K562 (cell line): ENCODE results near the gene SERPINA6. TPM values are rescaled to one million over a fixed set of nuclear protein-coding genes. Genes with fewer than 3 reads are reported as not detected.

ENCODE experiments used
- ATAC-seq: fragments of 200-7000 bp; cut with Tn5 transposase; 3 replicates; pipeline ENCODE4 v1.9.1; 2020; ENCODE audit warnings: moderate library complexity
- BruUV-seq: library from RNA; stranded (reverse); fragments of 400-500 nt; replicated peaks from 2 replicates; lab custom pipeline; 2021; lab: Mats Ljungman, UMichigan
- CTCF ChIA-PET: fragments of 300-600 bp; formaldehyde crosslinking; extraction: SDS; loops from one replicate; lab custom pipeline; 2021; ENCODE audit warnings: low intra/inter-chr PET ratio; lab: Yijun Ruan, JAX
- POLR2A ChIA-PET: fragments of 300-600, 350-650 bp; sonication (Branson Sonifier 250); formaldehyde crosslinking; extraction: SDS; loops from one replicate; lab custom pipeline; 2021; ENCODE audit warnings: antibody characterized with exemption, inconsistent platforms; lab: Yijun Ruan, JAX
- DNase-seq, 4 experiments: peaks; one replicate each; pipeline versions ENCODE4 v3.0.0 to v3.0.0-alpha.2; 2011 to 2018; ENCODE audit warnings: low spot score in 3 of 4, mixed read lengths in 3 of 4; ENCODE audit errors: extremely low read depth in 1 of 4
- FAIRE-seq: peaks from 2 replicates; lab custom pipeline; 2011; peaks lifted over from hg19 to GRCh38; lab: Jason Lieb, UNC
- H2AFZ ChIP-seq: 2 replicates; pipeline ENCODE4 v1.6.0; 2011; ENCODE audit warnings: low read depth, low read length, control low read depth, inconsistent platforms
- H3K27ac ChIP-seq: fragments of 200-600 bp; 3 replicates; pipeline ENCODE4 v1.8.0; 2011; ENCODE audit warnings: low read depth, mild to moderate bottlenecking, control low read depth, inconsistent platforms, low read length, moderate library complexity, mixed read lengths; ENCODE audit errors: extremely low read depth
- H3K27me3 ChIP-seq, 2 experiments: fragments of 300-600 bp in 1 of 2; 2 replicates in 1 of 2; 3 replicates in 1 of 2; pipeline versions ENCODE4 v1.6.0 to v1.8.0; 2011; ENCODE audit warnings: inconsistent platforms in 2 of 2, low read length in 2 of 2, mild to moderate bottlenecking in 1 of 2, mixed read lengths in 1 of 2, moderate library complexity in 1 of 2; ENCODE audit not compliant: control insufficient read depth in 2 of 2, insufficient read depth in 2 of 2
- H3K36me3 ChIP-seq: fragments of 300-600 bp; 3 replicates; pipeline ENCODE4 v1.8.0; 2011; ENCODE audit warnings: mild to moderate bottlenecking, low read length, inconsistent platforms; ENCODE audit not compliant: control insufficient read depth, insufficient read depth
- H3K4me1 ChIP-seq, 2 experiments: fragments of 200-600 bp in 1 of 2; replicated peaks in 1 of 2; 2 replicates in 1 of 2; 3 replicates in 1 of 2; pipeline versions ENCODE4 v1.5.1 to v1.8.0; 2011; ENCODE audit warnings: inconsistent platforms in 2 of 2, low read length in 2 of 2, mild to moderate bottlenecking in 1 of 2, mixed read lengths in 1 of 2, moderate library complexity in 1 of 2; ENCODE audit not compliant: control insufficient read depth in 2 of 2, insufficient read depth in 2 of 2
- H3K4me2 ChIP-seq: 2 replicates; pipeline ENCODE4 v1.6.1; 2011; ENCODE audit warnings: low read length, control low read depth, inconsistent platforms, mixed read lengths; ENCODE audit not compliant: insufficient read depth
- H3K4me3 ChIP-seq: fragments of 200-600 bp; sonication (generic), shearing (Covaris generic); 2 replicates; pipeline ENCODE4 v1.5.1; 2016; ENCODE audit warnings: control low read depth, inconsistent platforms
- H3K79me2 ChIP-seq: fragments of 200-600 bp; 3 replicates; pipeline ENCODE4 v1.8.0; 2011; ENCODE audit warnings: low read length, inconsistent platforms; ENCODE audit not compliant: control insufficient read depth, insufficient read depth
- H3K9ac ChIP-seq, 2 experiments: 2 replicates each; pipeline versions ENCODE4 v1.6.0 to v1.6.1; 2011; ENCODE audit warnings: low read depth in 2 of 2, low read length in 2 of 2, control low read depth in 1 of 2, inconsistent platforms in 1 of 2, mild to moderate bottlenecking in 1 of 2, mixed read lengths in 1 of 2; ENCODE audit not compliant: insufficient read depth in 1 of 2
- H3K9me1 ChIP-seq: one replicate; pipeline ENCODE4 v1.6.0; 2011; ENCODE audit warnings: inconsistent platforms, mild to moderate bottlenecking, low read length, moderate library complexity; ENCODE audit not compliant: control insufficient read depth, insufficient read depth
- H3K9me3 ChIP-seq: replicated peaks from 2 replicates; pipeline ENCODE4 v1.5.1; 2011; ENCODE audit warnings: low read depth, low read length, inconsistent platforms; ENCODE audit not compliant: control insufficient read depth, insufficient read depth
- H4K20me1 ChIP-seq: replicated peaks from 2 replicates; pipeline ENCODE4 v1.6.1; 2011; ENCODE audit warnings: low read length, inconsistent platforms, mixed read lengths; ENCODE audit not compliant: control insufficient read depth, insufficient read depth
- ATF7 ChIP-seq: fragments of 450-650 bp; IDR thresholded peaks from 2 replicates; pipeline ENCODE4 v1.7.1; 2014; ENCODE audit warnings: mild to moderate bottlenecking, moderate library complexity
- CHCHD3 ChIP-seq: fragments of 250-450 bp; sonication (Bioruptor Pico); IDR thresholded peaks from 2 replicates; pipeline ENCODE4 v2.1.2; 2022; ENCODE audit warnings: mild to moderate bottlenecking
- EGR1 ChIP-seq: fragments of 450-650 bp; conservative IDR thresholded peaks from 2 replicates; pipeline ENCODE4 v1.6.1; 2017; ENCODE audit warnings: mild to moderate bottlenecking
- ETV6 ChIP-seq, 3 experiments: fragments of 150-350 bp in 1 of 3; sonication (generic) in 1 of 3; formaldehyde crosslinking in 1 of 3; IDR thresholded peaks; 2 replicates each; pipeline versions ENCODE4 v1.6.1 to v1.8.0; 2014 to 2022; ENCODE audit warnings: borderline replicate concordance in 2 of 3, low read depth in 2 of 3, antibody characterized with exemption in 1 of 3, low read length in 1 of 3, mild to moderate bottlenecking in 1 of 3, missing genetic modification reagents in 1 of 3
- MAFF ChIP-seq: IDR thresholded peaks from 2 replicates; pipeline ENCODE4 v1.6.1; 2012; ENCODE audit warnings: low read length, improper control_type of control experiment
- MAFG ChIP-seq: fragments of 450-650 bp; conservative IDR thresholded peaks from 2 replicates; pipeline ENCODE4 v1.6.1; 2016; ENCODE audit warnings: missing genetic modification characterization, missing compliant biosample characterization
- RB1 ChIP-seq: fragments of 450-650 bp; IDR thresholded peaks from 2 replicates; pipeline ENCODE4 v1.6.1; 2017; ENCODE audit warnings: low read depth, mild to moderate bottlenecking
- SFPQ ChIP-seq: fragments of 200-400 bp; formaldehyde crosslinking; IDR thresholded peaks from 2 replicates; pipeline ENCODE4 v1.6.1; 2017; ENCODE audit warnings: mild to moderate bottlenecking, low read depth, low read length, moderate library complexity
- SMARCE1 ChIP-seq: fragments of 450-650 bp; IDR thresholded peaks from 2 replicates; pipeline ENCODE4 v1.7.1; 2016; ENCODE audit warnings: mild to moderate bottlenecking
- SPI1 ChIP-seq: IDR thresholded peaks from 2 replicates; pipeline ENCODE4 v1.6.1; 2011; ENCODE audit warnings: low read depth, low read length, control low read depth, borderline replicate concordance
- TFE3 ChIP-seq: fragments of 450-650 bp; formaldehyde crosslinking; IDR thresholded peaks from 2 replicates; pipeline ENCODE4 v1.4.0; 2020; ENCODE audit warnings: mild to moderate bottlenecking, mixed read lengths
- UBTF ChIP-seq, 2 experiments: IDR thresholded peaks; 2 replicates each; pipeline ENCODE4 v1.6.1; 2012; ENCODE audit warnings: improper control_type of control experiment in 2 of 2, low read depth in 2 of 2, low read length in 2 of 2, borderline replicate concordance in 1 of 2
- ZNF263 ChIP-seq: sonication (generic); formaldehyde crosslinking; IDR thresholded peaks from 2 replicates; pipeline ENCODE4 v1.8.0; 2022; ENCODE audit warnings: mild to moderate bottlenecking, missing genetic modification reagents, borderline replicate concordance
- ZNF280B ChIP-seq: fragments of 250-450 bp; sonication (Bioruptor Pico); IDR thresholded peaks from 2 replicates; pipeline ENCODE4 v1.5.1; 2021; ENCODE audit warnings: mild to moderate bottlenecking
- ZNF77 ChIP-seq: fragments of 250-450 bp; sonication (Bioruptor Pico); IDR thresholded peaks from 2 replicates; pipeline ENCODE4 v1.5.0; 2020
- WGBS: fragments of 100-300 bp; shearing (Covaris generic); methylation state at CpG from one replicate; pipeline ENCODE4 v1.1.6; 2016; ENCODE audit warnings: low coverage, mixed read lengths; ENCODE audit not compliant: insufficient coverage; ENCODE audit errors: missing lambda C conversion rate; 5-methylcytosine and 5-hydroxymethylcytosine counted together
- in situ Hi-C: fragments of 300-500 bp; cut with MboI; formaldehyde crosslinking; loops from 4 replicates; pipeline ENCODE4 v1.15.0; 2018; ENCODE audit warnings: inconsistent platforms, mixed read lengths
- intact Hi-C: fragments of 100-400 bp; cut with micrococcal nuclease; formaldehyde crosslinking; loops from 2 replicates; pipeline ENCODE4 v1.14.2; 2022
- polyA plus RNA-seq, 8 experiments: library from polyadenylated mRNA; depleted of rRNA in 4 of 8; stranded (reverse) in 5 of 8; unstranded in 3 of 8; fragments of >200 nt; fragmentation: Nextera tagmentation in 2 of 8; fragmentation: Illumina TruSeq in 1 of 8; extraction: Ambion mirVana in 2 of 8; extraction: Trizol in 1 of 8; gene quantifications; 2 replicates each; pipeline versions ENCODE4 v1.2.1 to v1.2.3, GENCODE V29; 2011 to 2014; ENCODE audit warnings: inconsistent platforms in 1 of 8, missing spikeins in 1 of 8
- total RNA-seq, 7 experiments: library from RNA; depleted of rRNA in 6 of 7; stranded (reverse); fragments of >200 nt in 6 of 7; fragmentation: Illumina TruSeq in 2 of 7; extraction: Trizol in 2 of 7; gene quantifications; 2 replicates each; pipeline versions ENCODE4 v1.2.1 to v1.2.3, GENCODE V29; 2011 to 2021; ENCODE audit warnings: low replicate concordance in 1 of 7

SERPINA6 gene
- total and polyA plus RNA-seq, 9 of the 15 experiments (the other 6 are each of a cell fraction or from before 2014, with no cell fraction given), result not detected

- H3K4me2 ChIP-seq, result no peak overlapping the region
- no peaks in the 10 kb centered on the region for H4K20me1 ChIP-seq
- ChIA-PET POLR2A (no interaction called here), CTCF (no interaction called here)
- no peaks in the 10 kb centered on the region for H3K36me3 ChIP-seq
- H3K4me1 ChIP-seq, result no peaks in the 10 kb centered on the region
- no peak for DNase-seq
- in situ Hi-C loops, result no loop called here
- no peak overlapping the region for H3K4me3 ChIP-seq
- FAIRE-seq, result no peak
- no peaks in the 10 kb centered on the region for H3K79me2 ChIP-seq
- no peaks in the 10 kb centered on the region for H3K9me1 ChIP-seq
- H3K27me3 ChIP-seq, result no peaks in the 10 kb centered on the region
- BruUV-seq, result no TSS peak
- no peak overlapping the region for H2AFZ ChIP-seq
- 0% methylated on average over 1 of the region's 2 CpGs for WGBS
- intact Hi-C loops, result no loop called here
- no peaks in the 10 kb centered on the region for H3K9me3 ChIP-seq
- no peak overlapping the region for H3K9ac ChIP-seq
- no peak overlapping the region for H3K27ac ChIP-seq
- no peak for ATAC-seq
- TF ChIP-seq SMARCE1 (no peak), ZNF263 (no peak), MAFG (tag) (no peak), TFE3 (no peak), ZNF280B (no peak), EGR1 (no peak), ATF7 (no peak), ETV6 (IDR thresholded peaks at IDR 0.05; ENCODE audit: borderline replicate concordance in 1 of 2, low read depth in 2 of 2, low read length in 1 of 2) (no peak), ETV6 (CRISPR knock-in tag; IDR thresholded peaks at IDR 0.05; ENCODE audit: borderline replicate concordance) (no peak), MAFF (no peak), SFPQ (no peak), UBTF (IDR thresholded peaks at IDR 0.05; ENCODE audit: borderline replicate concordance in 1 of 2, low read depth in 2 of 2, low read length in 2 of 2) (no peak), RB1 (no peak), CHCHD3 (CRISPR knock-in tag) (no peak), ZNF77 (no peak), SPI1 (no peak)
Observed at GRCh38 chr14:94282991-94283723, 40.0 kb downstream of the SERPINA6 start.
